B cell (primary cell): ENCODE data around the gene THAP4. TPM values are rescaled to one million over a fixed set of nuclear protein-coding genes. Genes with fewer than 3 reads are reported as not detected.

Experiments used
- ATAC-seq: fragments of 200-7000 bp; cut with Tn5 transposase; one replicate; pipeline ENCODE4 v1.10.0; 2021; ENCODE audit warnings: low read depth, mild to moderate bottlenecking, moderate number of reproducible peaks, moderate library complexity
- CTCF ChIA-PET: fragments of 350-600 bp; sonication (Branson Sonifier 250); formaldehyde crosslinking; loops from one replicate; lab custom pipeline; 2021; ENCODE audit warnings: antibody characterized with exemption, inconsistent platforms; lab: Charles Lee
- POLR2A ChIA-PET: fragments of 350-600 bp; sonication (Branson Sonifier 250); formaldehyde crosslinking; loops from one replicate; lab custom pipeline; 2021; ENCODE audit warnings: antibody characterized with exemption; lab: Charles Lee
- DNase-seq: peaks from one replicate; pipeline ENCODE4 v3.0.0; 2013
- H2AFZ ChIP-seq: 2 replicates; pipeline ENCODE4 v1.6.1; 2012; ENCODE audit warnings: mild to moderate bottlenecking, low read depth, low read length; ENCODE audit not compliant: insufficient read depth, poor library complexity, severe bottlenecking
- H3K27ac ChIP-seq, 2 donors: 1 replicate in 1 of 2; 2 replicates in 1 of 2; pipeline ENCODE4 v1.5.1; 2012 to 2013; ENCODE audit warnings: low read length in 2 of 2, mild to moderate bottlenecking in 2 of 2, moderate library complexity in 1 of 2
- H3K27me3 ChIP-seq, 4 experiments: fragments of 200-600 bp in 1 of 4; sonication (generic) in 1 of 4; replicated peaks in 1 of 4; 1 replicate in 2 of 4; 2 replicates in 2 of 4; pipeline versions ENCODE4 v1.6.1 to v1.7.0; 2013 to 2016; ENCODE audit warnings: low read length in 3 of 4, mild to moderate bottlenecking in 2 of 4, mixed read lengths in 1 of 4, moderate library complexity in 1 of 4; ENCODE audit not compliant: insufficient read depth in 4 of 4, control insufficient read depth in 3 of 4; ENCODE audit errors: control extremely low read depth in 1 of 4
- H3K36me3 ChIP-seq, 2 experiments: replicated peaks in 1 of 2; 1 replicate in 1 of 2; 2 replicates in 1 of 2; pipeline versions ENCODE4 v1.6.1 to v1.7.1; 2013; ENCODE audit warnings: low read length in 1 of 2; ENCODE audit not compliant: insufficient read depth in 2 of 2, control insufficient read depth in 1 of 2; ENCODE audit errors: control extremely low read depth in 1 of 2, extremely low read depth in 1 of 2
- H3K4me1 ChIP-seq, 2 donors: fragments of 200-600 bp in 1 of 2; sonication (generic) in 1 of 2; 1 replicate in 1 of 2; 2 replicates in 1 of 2; pipeline versions ENCODE4 v1.5.1 to v1.6.1; 2013 to 2017; ENCODE audit warnings: low read length in 2 of 2; ENCODE audit not compliant: control insufficient read depth in 2 of 2, insufficient read depth in 2 of 2
- H3K4me2 ChIP-seq: replicated peaks from 2 replicates; pipeline ENCODE3; 2012; ENCODE audit warnings: mild to moderate bottlenecking, low read depth, low read length; ENCODE audit not compliant: poor library complexity, severe bottlenecking
- H3K4me3 ChIP-seq, 5 experiments: fragments of 200-600 bp in 1 of 5; sonication (generic) in 1 of 5; 1 replicate in 3 of 5; 2 replicates in 2 of 5; pipeline versions ENCODE4 v1.5.1 to v1.7.0; 2011 to 2016; ENCODE audit warnings: low read length in 4 of 5, mild to moderate bottlenecking in 4 of 5, low read depth in 2 of 5, control low read depth in 1 of 5, moderate library complexity in 1 of 5; ENCODE audit not compliant: insufficient read depth in 1 of 5; ENCODE audit errors: control extremely low read depth in 1 of 5, extremely low read depth in 1 of 5
- H3K79me2 ChIP-seq: fragments of 200-600 bp; sonication (generic); one replicate; pipeline ENCODE4 v1.6.0; 2016; ENCODE audit warnings: low read length; ENCODE audit not compliant: control insufficient read depth, insufficient read depth
- H3K9ac ChIP-seq: fragments of 200-600 bp; sonication (generic); 2 replicates; pipeline ENCODE4 v1.6.1; 2017; ENCODE audit warnings: mild to moderate bottlenecking, low read length, moderate library complexity
- H3K9me3 ChIP-seq, 3 donors: one replicate each; pipeline versions ENCODE4 v1.6.1 to v1.7.1; 2013; ENCODE audit warnings: low read length in 2 of 3; ENCODE audit not compliant: control insufficient read depth in 2 of 3, insufficient read depth in 1 of 3; ENCODE audit errors: control extremely low read depth in 1 of 3
- H4K20me1 ChIP-seq: 2 replicates; pipeline ENCODE4 v1.6.0; 2012; ENCODE audit warnings: mild to moderate bottlenecking, low read length; ENCODE audit not compliant: insufficient read depth, control insufficient read depth, poor library complexity, severe bottlenecking
- H3K27ac Mint-ChIP-seq: one replicate; pipeline ENCODE4 v1.8.0; 2021; ENCODE audit warnings: mixed read lengths
- H3K27me3 Mint-ChIP-seq: one replicate; pipeline ENCODE4 v1.8.0; 2021; ENCODE audit warnings: mixed read lengths
- H3K4me1 Mint-ChIP-seq: one replicate; pipeline ENCODE4 v1.8.0; 2021; ENCODE audit warnings: mixed read lengths
- H3K4me3 Mint-ChIP-seq: one replicate; pipeline ENCODE4 v1.8.0; 2021; ENCODE audit warnings: mixed read lengths
- H3K9me3 Mint-ChIP-seq: one replicate; pipeline ENCODE4 v1.8.0; 2022; ENCODE audit warnings: mixed read lengths; ENCODE audit not compliant: insufficient read depth
- CTCF ChIP-seq: fragments of 200-600 bp; IDR thresholded peaks from one replicate; pipeline ENCODE4 v1.8.0; 2022; ENCODE audit warnings: antibody characterized with exemption, mild to moderate bottlenecking
- EZH2 ChIP-seq: IDR thresholded peaks from 2 replicates; pipeline ENCODE4 v1.6.1; 2012; ENCODE audit warnings: borderline replicate concordance, low read depth, mild to moderate bottlenecking, moderate library complexity, low read length; ENCODE audit not compliant: insufficient read depth, poor library complexity, severe bottlenecking
- WGBS: methylation state at CpG from one replicate; pipeline ENCODE4 v1.1.5; 2013; ENCODE audit warnings: missing lambda C conversion rate; ENCODE audit not compliant: insufficient coverage; 5-methylcytosine and 5-hydroxymethylcytosine counted together
- intact Hi-C: fragments of 100-400 bp; cut with micrococcal nuclease; formaldehyde crosslinking; loops from one replicate; pipeline ENCODE4 v1.10.0; 2022
- polyA plus RNA-seq: library from polyadenylated mRNA; depleted of rRNA; stranded (reverse); fragments of >200 nt; gene quantifications from 2 replicates; pipeline ENCODE4 v1.2.3, GENCODE V29; 2012
- total RNA-seq, 2 donors: library from RNA; stranded (reverse); fragments of 120-200 nt in 1 of 2; gene quantifications; 1 replicate in 1 of 2; 2 replicates in 1 of 2; pipeline versions ENCODE4 v1.2.3 to v1.2.4, GENCODE V29; 2013 to 2022

THAP4 gene
- total and polyA plus RNA-seq, 2 donors (not counting 1 experiment from before 2014, with no cell fraction given): 26.5 to 41.0 TPM

- no peaks in the 10 kb centered on the region for H3K79me2 ChIP-seq
- H3K4me1 ChIP-seq: peaks cover 6 to 7% of the 10 kb centered on the region in 2 donors
- intact Hi-C loops: no loop called here
- H2AFZ ChIP-seq: no peak overlapping the region
- no peak overlapping the region for H3K4me2 ChIP-seq
- CTCF ChIA-PET: no interaction called here
- POLR2A ChIA-PET: no interaction called here
- no peak overlapping the region for H3K27ac ChIP-seq
- H3K9me3 ChIP-seq: peaks cover 0 to under 1% (median 0%) of the 10 kb centered on the region in 3 donors
- H3K4me3 ChIP-seq: no peak overlapping the region
- peaks cover 3% of the 10 kb centered on the region for H3K4me1 Mint-ChIP-seq
- TF ChIP-seq CTCF (no peak), EZH2 (no peak)
- H3K36me3 ChIP-seq: no peaks in the 10 kb centered on the region
- H3K9me3 Mint-ChIP-seq: no peaks in the 10 kb centered on the region
- H3K27me3 ChIP-seq: peaks cover 0 to 16% (median 5%) of the 10 kb centered on the region in 4 experiments
- DNase-seq: no peak
- no peaks in the 10 kb centered on the region for H4K20me1 ChIP-seq
- peaks cover 19% of the 10 kb centered on the region for H3K27me3 Mint-ChIP-seq
- WGBS: 83% methylated on average over 12 of the region's 13 CpGs
- no peak for ATAC-seq
- no peak overlapping the region for H3K4me3 Mint-ChIP-seq
- no peak overlapping the region for H3K27ac Mint-ChIP-seq
- no peak overlapping the region for H3K9ac ChIP-seq
These were observed 100.9 kb downstream of the THAP4 start for GRCh38 chr2:241535871-241536655.

GRCh38 chr2:241534701-241535375 is 102.1 kb downstream of the THAP4 start:
- ATAC-seq (no peak), DNase-seq (no peak)
- intact Hi-C loops: no loop called here
- Histone ChIP-seq H3K27ac (no peak overlapping the region), H2AFZ (no peak overlapping the region), H3K4me1 (no peaks in the 10 kb centered on the region), H3K4me2 (no peak overlapping the region), H3K9ac (no peak overlapping the region), H4K20me1 (no peaks in the 10 kb centered on the region), H3K79me2 (no peaks in the 10 kb centered on the region), H3K36me3 (no peaks in the 10 kb centered on the region), H3K9me3 (no peaks in the 10 kb centered on the region), H3K27me3 (peaks cover 0 to 5% (median 2%) of the 10 kb centered on the region in 4 experiments), H3K4me3 (no peak overlapping the region)
- Mint-ChIP-seq H3K27ac (no peak overlapping the region), H3K4me3 (no peak overlapping the region), H3K9me3 (no peaks in the 10 kb centered on the region), H3K27me3 (peaks cover 19% of the 10 kb centered on the region), H3K4me1 (no peaks in the 10 kb centered on the region)
- TF ChIP-seq EZH2 (no peak), CTCF (no peak)
- CTCF ChIA-PET: no interaction called here
- 82% methylated on average over 17 of the region's 17 CpGs for WGBS
- POLR2A ChIA-PET: no interaction called here
